Upper lobe of left lung (tissue), 6 donors: ENCODE data around the gene EFCC1. TPM values are rescaled to one million over a fixed set of nuclear protein-coding genes. Genes with fewer than 3 reads are reported as not detected.
A peak's percentile ranks its signal among the peaks of the same experiment; 100 is the strongest.

Experiments used
- ATAC-seq, 2 donors: fragments of 200-7000 bp; cut with Tn5 transposase; one replicate each; pipeline ENCODE4 v1.9.1; 2022; ENCODE audit warnings: mild to moderate bottlenecking in 2 of 2, moderate library complexity in 2 of 2; ENCODE audit not compliant: low FRiP score in 2 of 2
- DNase-seq, 2 donors: peaks; one replicate each; pipeline ENCODE4 v3.0.0-alpha.2; 2019 to 2020
- H3K27ac ChIP-seq, 4 donors: fragments of 200-600 bp; sonication (generic); one replicate each; pipeline ENCODE4 v1.5.1; 2016 to 2019
- H3K27me3 ChIP-seq, 4 donors: fragments of 200-600 bp; sonication (generic); one replicate each; pipeline ENCODE4 v1.5.1; 2017 to 2019
- H3K36me3 ChIP-seq, 4 donors: fragments of 200-600 bp; sonication (generic); one replicate each; pipeline ENCODE4 v1.5.1; 2016 to 2019
- H3K4me1 ChIP-seq, 4 donors: fragments of 200-600 bp; sonication (generic); one replicate each; pipeline ENCODE4 v1.5.1; 2018 to 2019
- H3K4me3 ChIP-seq, 4 donors: fragments of 200-600 bp; sonication (generic); one replicate each; pipeline ENCODE4 v1.5.1; 2017 to 2019; ENCODE audit warnings: mild to moderate bottlenecking in 2 of 4, moderate library complexity in 1 of 4
- H3K9me3 ChIP-seq, 4 donors: fragments of 200-600 bp; sonication (generic); one replicate each; pipeline ENCODE4 v1.5.1; 2018 to 2019
- CTCF ChIP-seq, 6 experiments: fragments of 450-650 bp in 4 of 6; fragments of 200-600 bp in 2 of 6; sonication (generic) in 2 of 6; IDR thresholded peaks; one replicate each; pipeline ENCODE4 v1.5.1; 2016 to 2019; ENCODE audit warnings: antibody characterized with exemption in 6 of 6
- EP300 ChIP-seq, 4 donors: sonication (generic); formaldehyde crosslinking; IDR thresholded peaks; one replicate each; pipeline ENCODE4 v1.5.1; 2017; ENCODE audit warnings: antibody characterized with exemption in 4 of 4, control low read depth in 2 of 4
- POLR2A ChIP-seq, 4 donors: fragments of 450-650 bp; IDR thresholded peaks; one replicate each; pipeline ENCODE4 v1.5.1; 2016 to 2017; ENCODE audit warnings: antibody characterized with exemption in 4 of 4, mild to moderate bottlenecking in 2 of 4
- POLR2AphosphoS5 ChIP-seq, 2 donors: sonication (generic); formaldehyde crosslinking; IDR thresholded peaks; one replicate each; pipeline ENCODE4 v1.5.1; 2017; ENCODE audit warnings: antibody characterized with exemption in 2 of 2
- WGBS, 2 donors: methylation state at CpG; one replicate each; pipeline ENCODE4 v1.1.5; 2017 to 2018; 5-methylcytosine and 5-hydroxymethylcytosine counted together
- total RNA-seq, 6 donors: library from RNA; depleted of rRNA in 4 of 6; stranded (reverse); fragments of >200 nt in 4 of 6; gene quantifications; one replicate each; pipeline versions ENCODE4 v1.1.0 to v1.2.1, GENCODE V29; 2016 to 2021
- donor health status: DM: no; HTN: no; CAD: no; lungs with moderate emphysema.
- donor health status: DM: no; HTN: yes; CAD: no; lungs with severe emphysema.

Gene EFCC1
- total RNA-seq, 6 donors from 2014 or later = 3.1 to 20.6 (median 11.4) TPM

DNA sequence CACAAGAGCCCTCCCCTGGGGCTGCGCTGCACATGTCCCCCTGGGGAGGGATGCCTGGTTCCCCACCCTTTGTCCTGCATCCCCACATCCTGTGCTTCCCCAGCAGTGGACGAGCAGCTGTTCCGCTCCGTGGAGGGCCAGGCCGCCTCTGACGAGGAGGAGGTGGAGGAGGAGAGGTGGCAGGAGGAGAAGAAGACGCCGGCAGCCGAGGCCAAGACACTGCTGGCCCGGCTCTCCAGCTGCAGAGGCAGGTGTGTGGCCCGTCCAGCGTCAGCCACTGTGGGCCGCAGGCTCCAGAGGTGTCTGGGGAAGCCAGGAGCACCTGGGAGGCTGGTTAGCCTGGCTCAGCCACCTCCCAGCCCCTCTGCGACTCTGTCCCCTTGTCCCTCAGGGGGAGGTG lies 31.6 kb downstream of the EFCC1 start:
- 80 to 88% methylated on average over 1 to 10 of the region's 14 CpGs for WGBS, 2 donors
- peaks cover 0 to 16% (median 0%) of the 10 kb centered on the region in 4 donors for H3K36me3 ChIP-seq
- ATAC-seq = peak in 1 of 2 donors; percentile 19
- peak overlapping the region in 2 of 4 donors; percentile 43 to 52 for H3K27ac ChIP-seq
- no peaks in the 10 kb centered on the region for H3K27me3 ChIP-seq
- H3K4me3 ChIP-seq = no peak overlapping the region
- peaks cover 0 to 14% (median 12%) of the 10 kb centered on the region in 4 donors for H3K4me1 ChIP-seq
- TF ChIP-seq POLR2A (IDR thresholded peaks at IDR 0.05) (no peak), EP300 (IDR thresholded peaks at IDR 0.05) (no peak), POLR2AphosphoS5 (IDR thresholded peaks at IDR 0.05) (no peak), CTCF (IDR thresholded peaks at IDR 0.05) (no peak)
- DNase-seq = peak in 1 of 2 donors; percentile 60
- H3K9me3 ChIP-seq = no peaks in the 10 kb centered on the region

GRCh38 chr3:129033151-129033550 lies 32.0 kb downstream of the EFCC1 start:
- H3K36me3 ChIP-seq = peaks cover 0 to 16% (median 0%) of the 10 kb centered on the region in 4 donors
- TF ChIP-seq EP300 (IDR thresholded peaks at IDR 0.05) (no peak), POLR2AphosphoS5 (IDR thresholded peaks at IDR 0.05) (no peak), POLR2A (IDR thresholded peaks at IDR 0.05) (no peak), CTCF (IDR thresholded peaks at IDR 0.05) (no peak)
- no peak overlapping the region for H3K4me3 ChIP-seq
- ATAC-seq (no peak), DNase-seq (no peak)
- H3K4me1 ChIP-seq = peaks cover 0 to 14% (median 12%) of the 10 kb centered on the region in 4 donors
- H3K9me3 ChIP-seq = no peaks in the 10 kb centered on the region
- H3K27ac ChIP-seq = peak overlapping the region in 2 of 4 donors; percentile 43 to 52
- WGBS, 2 donors = 89 to 97% methylated on average over 4 to 7 of the region's 7 CpGs
- H3K27me3 ChIP-seq = no peaks in the 10 kb centered on the region

- H3K36me3 ChIP-seq = peaks cover 0 to 19% (median 0%) of the 10 kb centered on the region in 4 donors
- DNase-seq (peak in 1 of 2 donors; percentile 52), ATAC-seq (no peak)
- TF ChIP-seq EP300 (IDR thresholded peaks at IDR 0.05) = peak in 1 of 4 donors; percentile 12
- TF ChIP-seq POLR2AphosphoS5 (IDR thresholded peaks at IDR 0.05) = peak in 1 of 2 donors; percentile 66
- peak in 1 of 6 experiments; percentile 9 for TF ChIP-seq CTCF (IDR thresholded peaks at IDR 0.05)
- TF ChIP-seq POLR2A (IDR thresholded peaks at IDR 0.05) = no peak
- 77 to 83% methylated on average over 7 to 11 of the region's 12 CpGs for WGBS, 2 donors
- peak overlapping the region in 2 of 4 donors; percentile 27 to 52 for H3K27ac ChIP-seq
- no peaks in the 10 kb centered on the region for H3K9me3 ChIP-seq
- no peak overlapping the region for H3K4me3 ChIP-seq
- no peaks in the 10 kb centered on the region for H3K27me3 ChIP-seq
- H3K4me1 ChIP-seq = peaks cover 0 to 14% (median 12%) of the 10 kb centered on the region in 4 donors
Observed at GRCh38 chr3:129033633-129034321, 32.7 kb downstream of the EFCC1 start.

DNA sequence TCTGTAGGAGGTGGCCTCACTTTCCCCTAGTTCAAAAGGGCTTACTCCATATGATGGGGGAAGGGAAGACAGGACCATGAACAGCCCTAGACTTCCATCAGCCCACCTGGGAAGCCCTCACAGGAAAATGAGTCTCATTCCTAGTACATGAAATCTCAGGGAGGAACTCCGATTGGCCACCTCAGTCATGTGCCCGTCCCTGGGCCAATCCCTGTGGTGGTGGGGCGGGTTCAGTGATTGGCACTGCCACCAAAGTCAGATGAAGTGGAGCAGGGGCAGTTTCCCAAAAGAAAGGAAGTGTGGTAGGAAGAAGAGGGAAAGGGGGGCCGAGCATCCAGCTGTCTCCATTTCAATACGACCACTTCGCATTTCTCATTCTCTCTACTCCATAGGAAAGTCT lies 33.5 kb downstream of the EFCC1 start:
- H3K27ac ChIP-seq = no peak overlapping the region
- H3K4me1 ChIP-seq = peaks cover 0 to 20% (median 12%) of the 10 kb centered on the region in 4 donors
- H3K4me3 ChIP-seq = no peak overlapping the region
- DNase-seq (no peak), ATAC-seq (no peak)
- no peaks in the 10 kb centered on the region for H3K9me3 ChIP-seq
- 71 to 87% methylated on average over 6 of the region's 6 CpGs for WGBS, 2 donors
- TF ChIP-seq EP300 (IDR thresholded peaks at IDR 0.05) = no peak
- no peak for TF ChIP-seq CTCF (IDR thresholded peaks at IDR 0.05)
- no peak for TF ChIP-seq POLR2A (IDR thresholded peaks at IDR 0.05)
- H3K27me3 ChIP-seq = no peaks in the 10 kb centered on the region
- peaks cover 0 to 24% (median 0%) of the 10 kb centered on the region in 4 donors for H3K36me3 ChIP-seq
